ENCODE results near the gene PRRC2C.
"Not testable (repeated sequence)": the region's sequence is repeated elsewhere in the genome, so short reads cannot be mapped to it uniquely, and the experiment has no call there.

- TF ChIP-seq MTA1 (CRISPR knock-in tag; IDR thresholded peaks at IDR 0.05; ENCODE audit: borderline replicate concordance); KAT2B (IDR thresholded peaks at IDR 0.05; ENCODE audit: borderline replicate concordance, low read depth, low read length); CTCF (CRISPR knock-in tag; IDR thresholded peaks at IDR 0.05); MNT (IDR thresholded peaks at IDR 0.05): not testable (repeated sequence)
These were observed 45.1 kb upstream of the PRRC2C start for GRCh38 chr1:171440201-171440600.

Data from HepG2 (cell line).